RWPE1 (cell line): ENCODE measurements around the gene MORC2.

Experiments
- CTCF ChIA-PET: fragments of 350-600 bp; sonication (Branson Sonifier 250); formaldehyde crosslinking; extraction: SDS; loops from one replicate; lab custom pipeline; 2021; lab: Yijun Ruan, JAX
- POLR2A ChIA-PET: fragments of 400-600 bp; formaldehyde crosslinking; extraction: SDS; loops from one replicate; lab custom pipeline; 2020; ENCODE audit warnings: antibody characterized with exemption; ENCODE audit not compliant: low non-redundant PET; lab: Yijun Ruan, JAX
- DNase-seq: peaks from one replicate; pipeline ENCODE4 v3.0.0; 2012; ENCODE audit warnings: low spot score
- H3K27ac ChIP-seq: fragments of 450-650 bp; 2 replicates; pipeline ENCODE4 v1.5.1; 2017
- TF ChIP-seq, protein P1 (sequence below): fragments of 450-650 bp; conservative IDR thresholded peaks from 2 replicates; pipeline ENCODE4 v1.5.1; 2017; ENCODE audit warnings: low read depth, mild to moderate bottlenecking

MORC2 gene

DNA sequence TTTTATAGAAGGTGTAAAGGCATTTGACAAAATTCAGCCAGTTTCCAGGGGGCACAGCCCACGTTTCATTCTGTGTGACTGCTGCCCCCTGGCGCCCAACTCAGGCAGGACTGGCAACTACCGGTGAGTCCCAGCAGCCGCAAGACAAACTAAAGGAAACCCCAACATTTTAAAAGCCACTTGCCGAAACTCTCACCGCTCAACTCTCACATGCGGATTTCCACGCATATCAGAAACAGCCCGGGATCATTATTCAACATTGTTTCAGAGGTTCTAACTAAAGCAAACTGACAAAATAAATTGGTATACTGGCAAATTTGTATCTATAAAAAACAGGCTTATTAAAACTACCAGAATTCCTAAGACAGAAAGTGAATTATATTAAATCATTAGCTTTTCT lies 48.2 kb downstream of the MORC2 start:
- peak; percentile 68 for DNase-seq
- TF ChIP-seq, protein P1, sequence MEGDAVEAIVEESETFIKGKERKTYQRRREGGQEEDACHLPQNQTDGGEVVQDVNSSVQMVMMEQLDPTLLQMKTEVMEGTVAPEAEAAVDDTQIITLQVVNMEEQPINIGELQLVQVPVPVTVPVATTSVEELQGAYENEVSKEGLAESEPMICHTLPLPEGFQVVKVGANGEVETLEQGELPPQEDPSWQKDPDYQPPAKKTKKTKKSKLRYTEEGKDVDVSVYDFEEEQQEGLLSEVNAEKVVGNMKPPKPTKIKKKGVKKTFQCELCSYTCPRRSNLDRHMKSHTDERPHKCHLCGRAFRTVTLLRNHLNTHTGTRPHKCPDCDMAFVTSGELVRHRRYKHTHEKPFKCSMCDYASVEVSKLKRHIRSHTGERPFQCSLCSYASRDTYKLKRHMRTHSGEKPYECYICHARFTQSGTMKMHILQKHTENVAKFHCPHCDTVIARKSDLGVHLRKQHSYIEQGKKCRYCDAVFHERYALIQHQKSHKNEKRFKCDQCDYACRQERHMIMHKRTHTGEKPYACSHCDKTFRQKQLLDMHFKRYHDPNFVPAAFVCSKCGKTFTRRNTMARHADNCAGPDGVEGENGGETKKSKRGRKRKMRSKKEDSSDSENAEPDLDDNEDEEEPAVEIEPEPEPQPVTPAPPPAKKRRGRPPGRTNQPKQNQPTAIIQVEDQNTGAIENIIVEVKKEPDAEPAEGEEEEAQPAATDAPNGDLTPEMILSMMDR = peak; percentile 91
- no peak overlapping the region for H3K27ac ChIP-seq
- ChIA-PET POLR2A (no interaction called here), CTCF (interaction anchor here (0.6 to 1.7 kb wide), 21 partner anchors 12 to 618 kb away, joined by 3 to 10 read pairs (median 4); no protein-coding TSS in a partner anchor)

DNA sequence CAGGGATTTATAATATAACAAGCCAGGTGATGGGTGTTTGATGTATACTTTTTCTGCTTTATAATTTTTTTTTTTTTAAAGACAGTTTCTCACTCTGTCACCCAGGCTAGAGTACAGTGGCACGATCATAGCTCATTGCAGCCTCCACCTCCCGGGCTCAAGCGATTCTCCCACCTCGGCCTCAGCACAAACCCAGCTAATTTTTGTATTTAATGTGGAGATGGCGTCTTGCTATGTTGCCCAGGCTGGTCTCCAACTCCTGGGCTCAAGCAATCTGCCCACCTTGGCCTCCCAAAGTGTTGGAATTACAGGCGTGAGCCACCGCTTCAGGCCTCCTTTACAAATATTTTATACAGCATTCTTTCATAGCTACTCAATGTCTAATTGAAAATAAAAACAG lies 48.6 kb downstream of the MORC2 start:
- ChIA-PET POLR2A (no interaction called here), CTCF (interaction anchor here (0.6 to 1.7 kb wide), 22 partner anchors 12 to 618 kb away, joined by 3 to 10 read pairs (median 4); no protein-coding TSS in a partner anchor)
- no peak for DNase-seq
- TF ChIP-seq, protein P1 = no peak
- no peak overlapping the region for H3K27ac ChIP-seq

DNA sequence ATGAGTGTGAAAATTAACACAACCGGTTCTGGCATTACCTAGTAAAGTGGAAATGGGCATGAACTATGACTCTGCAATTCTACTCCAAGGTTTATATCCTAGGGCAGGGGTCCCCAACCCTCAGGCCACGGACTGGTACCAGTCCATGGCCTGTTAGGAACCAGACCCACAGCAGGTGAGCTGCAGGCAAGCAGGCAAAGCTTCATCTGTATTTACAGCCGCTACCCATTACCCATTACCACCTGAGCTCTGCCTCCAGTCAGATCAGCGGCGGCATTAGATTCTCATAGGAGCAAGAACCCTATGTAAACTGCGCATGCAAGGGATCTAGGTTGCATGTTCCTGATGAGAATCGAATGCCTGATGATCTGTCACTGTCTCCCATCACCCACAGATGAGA lies 49.8 kb downstream of the MORC2 start:
- DNase-seq = no peak
- ChIA-PET POLR2A (no interaction called here), CTCF (interaction anchor here (0.6 kb wide), 1 partner anchor 145 kb away, joined by 3 read pairs; no protein-coding TSS in a partner anchor)
- TF ChIP-seq, protein P1 = no peak
- no peak overlapping the region for H3K27ac ChIP-seq

DNA sequence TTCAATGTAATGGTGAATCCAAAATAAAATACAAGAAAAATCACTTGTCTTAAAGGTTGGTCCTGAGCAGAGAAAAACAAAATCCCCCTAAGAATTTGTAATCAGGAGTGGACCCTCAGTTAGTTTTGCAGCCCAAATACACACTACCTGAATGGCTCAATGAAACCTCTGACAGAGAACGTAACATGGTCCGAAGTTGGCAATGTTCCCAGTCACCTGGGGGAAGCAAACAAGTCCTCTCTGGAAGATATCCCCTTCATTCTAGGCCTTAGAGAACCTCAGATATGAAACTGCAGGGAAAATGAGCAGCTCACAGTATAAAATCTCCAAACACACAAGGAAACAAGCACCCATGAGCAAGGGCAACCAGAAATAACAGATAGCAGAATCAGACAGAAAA lies 58.2 kb downstream of the MORC2 start:
- DNase-seq = no peak
- ChIA-PET CTCF (no interaction called here), POLR2A (no interaction called here)
- no peak overlapping the region for H3K27ac ChIP-seq
- TF ChIP-seq, protein P1 = no peak

GRCh38 chr22:30909306-30909705 lies 59.3 kb downstream of the MORC2 start:
- TF ChIP-seq, protein P1 = no peak
- no peak for DNase-seq
- POLR2A ChIA-PET = no interaction called here
- CTCF ChIA-PET = no interaction called here
- H3K27ac ChIP-seq = no peak overlapping the region

GRCh38 chr22:30908051-30908461 lies 60.5 kb downstream of the MORC2 start:
- DNase-seq = no peak
- POLR2A ChIA-PET = no interaction called here
- TF ChIP-seq, protein P1 = no peak
- H3K27ac ChIP-seq = no peak overlapping the region
- CTCF ChIA-PET = interaction anchor here (0.8 kb wide), 1 partner anchor 12 kb away, joined by 3 read pairs; no protein-coding TSS in a partner anchor

DNA sequence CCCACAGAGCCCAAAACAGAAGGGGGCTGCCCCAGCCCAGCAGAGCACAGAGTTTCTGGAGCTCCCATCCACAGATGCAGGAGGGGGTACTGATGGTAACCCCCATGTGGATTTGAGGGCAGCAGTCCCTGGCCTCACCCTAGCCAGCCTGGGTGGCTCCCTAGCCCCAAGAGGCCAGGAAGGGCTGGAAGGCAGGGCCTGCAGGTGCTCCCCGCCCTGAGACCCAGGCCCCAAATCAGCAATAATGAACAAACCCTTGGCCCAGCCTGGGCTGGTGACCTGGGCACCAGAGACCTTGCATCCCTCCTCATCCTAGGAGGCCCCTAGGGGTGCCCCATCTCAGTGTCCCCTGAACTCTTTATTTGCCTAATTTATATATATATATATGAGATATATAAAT lies 61.6 kb downstream of the MORC2 start:
- ChIA-PET POLR2A (no interaction called here), CTCF (no interaction called here)
- TF ChIP-seq, protein P1 = no peak
- DNase-seq = no peak
- H3K27ac ChIP-seq = no peak overlapping the region
